C4-2B (cell line): Measurements from ENCODE around the gene CR1L.

Experiments
- CTCF ChIP-seq: fragments of 450-650 bp; conservative IDR thresholded peaks from 2 replicates; pipeline ENCODE4 v1.5.1; 2017; ENCODE audit warnings: mild to moderate bottlenecking
- ZFX ChIP-seq: fragments of 450-650 bp; IDR thresholded peaks from 2 replicates; pipeline ENCODE4 v1.6.1; 2017

GRCh38 chr1:207762622-207763021 lies 117.7 kb downstream of the CR1L start:
- TF ChIP-seq CTCF (no peak), ZFX (no peak)
